GM21526 (cell line): ENCODE data around the gene CXCL3.
"Not testable (repeated sequence)": the region's sequence is repeated elsewhere in the genome, so short reads cannot be mapped to it uniquely, and the experiment has no call there.

ENCODE experiments used
- ATAC-seq: cut with Tn5 transposase; IDR thresholded peaks from one replicate; pipeline ENCODE4 v1.9.1; 2021; ENCODE audit warnings: moderate library complexity; ENCODE audit not compliant: unreplicated experiment, low FRiP score

Gene CXCL3

GRCh38 chr4:74038425-74039314 is at the start of gene CXCL3:
Gene CXCL3, minus strand, starts transcription at chr4:74038689. Its CDS starts 78 bp downstream, at chr4:74038611.
- ATAC-seq = no peak

- ATAC-seq = no peak
Observed at GRCh38 chr4:74087481-74087880, 49.0 kb upstream of the CXCL3 start.

GRCh38 chr4:74085669-74086068 is 47.2 kb upstream of the CXCL3 start:
- no peak for ATAC-seq

GRCh38 chr4:74084984-74085383 is 46.5 kb upstream of the CXCL3 start:
- ATAC-seq = no peak

GRCh38 chr4:74083546-74083945 is 45.1 kb upstream of the CXCL3 start:
- ATAC-seq = no peak

- no peak for ATAC-seq
Observed at GRCh38 chr4:74081035-74081434, 42.5 kb upstream of the CXCL3 start.

- not testable (repeated sequence) for ATAC-seq
Observed at GRCh38 chr4:74080351-74080750, 41.9 kb upstream of the CXCL3 start.

- ATAC-seq = not testable (repeated sequence)
Observed at GRCh38 chr4:74079024-74079423, 40.5 kb upstream of the CXCL3 start.

GRCh38 chr4:74073358-74073757 is 34.9 kb upstream of the CXCL3 start:
- no peak for ATAC-seq

GRCh38 chr4:74072739-74073138 is 34.2 kb upstream of the CXCL3 start:
- ATAC-seq = no peak

- no peak for ATAC-seq
Observed at GRCh38 chr4:74067586-74067985, 29.1 kb upstream of the CXCL3 start.

GRCh38 chr4:74066232-74066631 is 27.7 kb upstream of the CXCL3 start:
- ATAC-seq = no peak

- ATAC-seq = no peak
Observed at GRCh38 chr4:74065115-74065642, 26.7 kb upstream of the CXCL3 start.

- no peak for ATAC-seq
Observed at GRCh38 chr4:74063859-74064258, 25.4 kb upstream of the CXCL3 start.

- ATAC-seq = no peak
Observed at GRCh38 chr4:74062953-74063352, 24.5 kb upstream of the CXCL3 start.

- no peak for ATAC-seq
Observed at GRCh38 chr4:74061430-74061829, 22.9 kb upstream of the CXCL3 start.

- no peak for ATAC-seq
Observed at GRCh38 chr4:74059161-74059829, 20.8 kb upstream of the CXCL3 start.

- ATAC-seq = no peak
Observed at GRCh38 chr4:74058048-74058651, 19.7 kb upstream of the CXCL3 start.

GRCh38 chr4:74057588-74057987 is 19.1 kb upstream of the CXCL3 start:
- no peak for ATAC-seq

GRCh38 chr4:74056858-74057562 is 18.5 kb upstream of the CXCL3 start:
- ATAC-seq = no peak
